K562 (cell line): ENCODE measurements around the gene TRIM14. TPM values are rescaled to one million over a fixed set of nuclear protein-coding genes. Genes with fewer than 3 reads are reported as not detected.

Source experiments
- ATF6 ChIP-seq: sonication (generic); formaldehyde crosslinking; IDR thresholded peaks from 2 replicates; pipeline ENCODE4 v1.4.0; 2020; ENCODE audit warnings: mild to moderate bottlenecking, missing genetic modification reagents
- BACH1 ChIP-seq: fragments of 200-800 bp; sonication (Bioruptor generic); IDR thresholded peaks from 2 replicates; pipeline ENCODE4 v1.6.1; 2016; ENCODE audit warnings: missing genetic modification characterization, missing compliant biosample characterization
- CXXC5 ChIP-seq: fragments of 250-450 bp; sonication (Bioruptor Pico); IDR thresholded peaks from 2 replicates; pipeline ENCODE4 v1.8.0; 2022; ENCODE audit warnings: inconsistent platforms, mild to moderate bottlenecking, moderate library complexity
- FOXA3 ChIP-seq, 2 experiments: fragments of 450-650 bp in 1 of 2; sonication (generic) in 1 of 2; formaldehyde crosslinking; IDR thresholded peaks in 1 of 2; conservative IDR thresholded peaks in 1 of 2; 2 replicates each; pipeline versions ENCODE4 v1.4.0 to v1.8.0; 2020 to 2022; ENCODE audit warnings: mild to moderate bottlenecking in 2 of 2, missing genetic modification reagents in 1 of 2
- KDM5B ChIP-seq: fragments of 200-600 bp; sonication (generic); IDR thresholded peaks from 2 replicates; pipeline ENCODE4 v1.6.1; 2012; ENCODE audit warnings: low read depth, mild to moderate bottlenecking, moderate library complexity, low read length, control low read depth, inconsistent platforms; ENCODE audit not compliant: insufficient replicate concordance
- MAZ ChIP-seq, 2 experiments: fragments of 450-650 bp in 1 of 2; sonication (generic) in 1 of 2; formaldehyde crosslinking; IDR thresholded peaks in 1 of 2; conservative IDR thresholded peaks in 1 of 2; 2 replicates each; pipeline versions ENCODE4 v1.4.0 to v1.5.0; 2020; ENCODE audit warnings: mild to moderate bottlenecking in 1 of 2, missing genetic modification reagents in 1 of 2
- MXD1 ChIP-seq: fragments of 250-450 bp; sonication (Bioruptor Pico); IDR thresholded peaks from 2 replicates; pipeline ENCODE4 v1.8.0; 2021; ENCODE audit warnings: borderline replicate concordance, mild to moderate bottlenecking, moderate library complexity; ENCODE audit not compliant: poor library complexity, severe bottlenecking
- NFRKB ChIP-seq: fragments of 450-650 bp; IDR thresholded peaks from 2 replicates; pipeline ENCODE4 v1.6.1; 2016; ENCODE audit warnings: low read depth
- NR2C1 ChIP-seq, 2 experiments: fragments of 450-650 bp; IDR thresholded peaks; 2 replicates each; pipeline ENCODE4 v1.6.1; 2017; ENCODE audit warnings: mild to moderate bottlenecking in 2 of 2, antibody characterized with exemption in 1 of 2, inconsistent platforms in 1 of 2, missing compliant biosample characterization in 1 of 2, missing genetic modification characterization in 1 of 2
- OTX1 ChIP-seq: fragments of 450-650 bp; formaldehyde crosslinking; IDR thresholded peaks from 2 replicates; pipeline ENCODE4 v1.4.0; 2022; ENCODE audit warnings: mild to moderate bottlenecking
- POLR2H ChIP-seq: IDR thresholded peaks from 2 replicates; pipeline ENCODE4 v1.6.1; 2016; ENCODE audit warnings: missing genetic modification characterization, low read depth, mild to moderate bottlenecking, control low read depth, missing compliant biosample characterization, moderate library complexity
- PREB ChIP-seq: sonication (generic); formaldehyde crosslinking; IDR thresholded peaks from 2 replicates; pipeline ENCODE4 v1.8.1; 2023; ENCODE audit warnings: mild to moderate bottlenecking, missing genetic modification reagents
- TCF3 ChIP-seq: sonication (generic); formaldehyde crosslinking; IDR thresholded peaks from 2 replicates; pipeline ENCODE4 v1.4.0; 2020; ENCODE audit warnings: mild to moderate bottlenecking, missing genetic modification reagents
- TFE3 ChIP-seq: fragments of 450-650 bp; formaldehyde crosslinking; IDR thresholded peaks from 2 replicates; pipeline ENCODE4 v1.4.0; 2020; ENCODE audit warnings: mild to moderate bottlenecking, mixed read lengths
- TRIM24 ChIP-seq, 2 experiments: fragments of 450-650 bp; IDR thresholded peaks; 2 replicates each; pipeline ENCODE4 v1.6.1; 2016
- ZBTB7A ChIP-seq: IDR thresholded peaks from 2 replicates; pipeline ENCODE4 v1.6.1; 2011; ENCODE audit warnings: low read depth, mild to moderate bottlenecking, low read length, moderate library complexity, borderline replicate concordance; ENCODE audit not compliant: control insufficient read depth
- ZNF41 ChIP-seq: fragments of 250-450 bp; sonication (Bioruptor Pico); conservative IDR thresholded peaks from 2 replicates; pipeline ENCODE4 v1.4.0; 2020; ENCODE audit warnings: mild to moderate bottlenecking
- polyA plus RNA-seq, 8 experiments: library from polyadenylated mRNA; depleted of rRNA in 4 of 8; stranded (reverse) in 5 of 8; unstranded in 3 of 8; fragments of >200 nt; fragmentation: Nextera tagmentation in 2 of 8; fragmentation: Illumina TruSeq in 1 of 8; extraction: Ambion mirVana in 2 of 8; extraction: Trizol in 1 of 8; gene quantifications; 2 replicates each; pipeline versions ENCODE4 v1.2.1 to v1.2.3, GENCODE V29; 2011 to 2014; ENCODE audit warnings: inconsistent platforms in 1 of 8, missing spikeins in 1 of 8
- total RNA-seq, 7 experiments: library from RNA; depleted of rRNA in 6 of 7; stranded (reverse); fragments of >200 nt in 6 of 7; fragmentation: Illumina TruSeq in 2 of 7; extraction: Trizol in 2 of 7; gene quantifications; 2 replicates each; pipeline versions ENCODE4 v1.2.1 to v1.2.3, GENCODE V29; 2011 to 2021; ENCODE audit warnings: low replicate concordance in 1 of 7
- TF ChIP-seq, protein P1 (sequence below): fragments of 450-650 bp; IDR thresholded peaks from 2 replicates; pipeline ENCODE4 v1.7.0; 2016; ENCODE audit warnings: borderline replicate concordance

TRIM14 gene
- total and polyA plus RNA-seq, 9 of the 15 experiments (the other 6 are each of a cell fraction or from before 2014, with no cell fraction given): 7.6 to 41.0 (median 17.9) TPM

DNA sequence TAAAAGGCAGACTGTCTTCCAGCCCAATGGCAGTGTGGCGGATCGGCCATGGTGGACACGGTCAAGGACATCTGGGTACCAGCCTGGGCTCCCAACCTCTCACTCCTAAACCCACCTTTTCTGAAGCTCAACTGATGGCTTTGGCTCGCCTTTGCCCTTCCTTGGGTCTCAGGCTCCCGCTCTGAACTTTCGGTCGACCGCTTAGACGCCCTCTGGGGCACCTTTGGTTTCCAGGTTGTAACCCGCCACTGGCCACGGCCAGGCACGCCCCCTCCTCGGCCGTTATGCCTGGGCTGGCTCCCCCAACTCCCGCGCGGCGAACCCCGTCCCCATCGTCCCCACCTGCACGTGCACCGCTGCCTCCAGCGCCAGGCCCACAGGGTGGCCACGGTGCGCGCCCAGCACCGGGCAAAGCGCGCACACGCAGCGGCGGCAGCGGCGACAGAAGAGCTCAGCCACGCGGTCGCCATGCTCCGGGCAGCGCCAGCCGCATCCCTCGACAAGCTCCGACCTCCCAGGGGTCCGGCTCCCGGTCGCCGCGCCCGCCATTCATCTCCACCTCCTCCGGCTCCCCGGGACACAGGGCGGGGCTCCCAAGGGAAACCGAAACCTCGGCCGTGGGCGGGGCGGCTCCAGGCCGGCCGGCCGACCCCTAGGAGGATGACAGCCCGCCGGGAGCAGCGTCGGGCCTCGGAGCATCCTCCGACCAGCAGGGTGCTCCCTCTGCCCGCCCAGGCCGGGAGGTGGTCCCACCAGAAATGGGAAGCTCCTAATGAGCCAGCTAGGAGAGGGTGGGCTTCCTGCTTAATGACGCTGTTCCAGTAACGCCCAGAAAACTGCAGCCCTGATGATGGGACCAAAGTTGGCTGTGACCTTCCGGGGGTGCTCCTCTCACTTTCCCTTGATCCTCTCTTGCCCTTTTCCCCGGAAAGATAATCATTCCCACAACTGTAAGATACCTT, at the start of gene TRIM14 (continued):
- TF ChIP-seq FOXA3 (CRISPR knock-in tag; conservative IDR thresholded peaks at IDR 0.05 in 1 of 2, IDR thresholded peaks at IDR 0.05 in 1 of 2) (peak in 1 of 2 experiments; percentile 78; a peak in 1 of 4 replicates), MXD1 (CRISPR knock-in tag) (peak; percentile 44), ZBTB7A (peak; percentile 60; the same call in 1 of the 2 replicates), ATF6 (CRISPR knock-in tag) (peak; percentile 89), PREB (0 out of 2 replicates have a peak, but pooled peaks have one; percentile 24), ZNF41 (CRISPR knock-in tag) (no peak), CXXC5 (CRISPR knock-in tag) (peak; percentile 77), POLR2H (tag) (no peak), OTX1 (CRISPR knock-in tag) (no peak; the same call in 1 of the 2 replicates), TRIM24 (IDR thresholded peaks at IDR 0.05) (no peak), KDM5B (peak; percentile 39), NR2C1 (IDR thresholded peaks at IDR 0.05) (peak; percentile 49), NR2C1 (tag; IDR thresholded peaks at IDR 0.05) (peak; percentile 67), NFRKB (no peak), TFE3 (CRISPR knock-in tag) (no peak), TCF3 (CRISPR knock-in tag) (0 out of 2 replicates have a peak, but pooled peaks have one; percentile 14), BACH1 (tag) (no peak), MAZ (CRISPR knock-in tag; conservative IDR thresholded peaks at IDR 0.05 in 1 of 2, IDR thresholded peaks at IDR 0.05 in 1 of 2) (peak; percentile 73 to 87; a peak in 3 of 4 replicates)
- TF ChIP-seq, protein P1, sequence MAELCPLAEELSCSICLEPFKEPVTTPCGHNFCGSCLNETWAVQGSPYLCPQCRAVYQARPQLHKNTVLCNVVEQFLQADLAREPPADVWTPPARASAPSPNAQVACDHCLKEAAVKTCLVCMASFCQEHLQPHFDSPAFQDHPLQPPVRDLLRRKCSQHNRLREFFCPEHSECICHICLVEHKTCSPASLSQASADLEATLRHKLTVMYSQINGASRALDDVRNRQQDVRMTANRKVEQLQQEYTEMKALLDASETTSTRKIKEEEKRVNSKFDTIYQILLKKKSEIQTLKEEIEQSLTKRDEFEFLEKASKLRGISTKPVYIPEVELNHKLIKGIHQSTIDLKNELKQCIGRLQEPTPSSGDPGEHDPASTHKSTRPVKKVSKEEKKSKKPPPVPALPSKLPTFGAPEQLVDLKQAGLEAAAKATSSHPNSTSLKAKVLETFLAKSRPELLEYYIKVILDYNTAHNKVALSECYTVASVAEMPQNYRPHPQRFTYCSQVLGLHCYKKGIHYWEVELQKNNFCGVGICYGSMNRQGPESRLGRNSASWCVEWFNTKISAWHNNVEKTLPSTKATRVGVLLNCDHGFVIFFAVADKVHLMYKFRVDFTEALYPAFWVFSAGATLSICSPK: no peak
